K562 (cell line): ENCODE data around the gene ZRANB3. TPM values are rescaled to one million over a fixed set of nuclear protein-coding genes. Genes with fewer than 3 reads are reported as not detected.
A peak's percentile ranks its signal among the peaks of the same experiment; 100 is the strongest.

ENCODE experiments used
- CCAR2 ChIP-seq: fragments of 200-400 bp; formaldehyde crosslinking; IDR thresholded peaks from 2 replicates; pipeline ENCODE4 v1.6.1; 2017; ENCODE audit warnings: mild to moderate bottlenecking, low read depth, low read length
- FOXA3 ChIP-seq, 2 experiments: fragments of 450-650 bp in 1 of 2; sonication (generic) in 1 of 2; formaldehyde crosslinking; IDR thresholded peaks in 1 of 2; conservative IDR thresholded peaks in 1 of 2; 2 replicates each; pipeline versions ENCODE4 v1.4.0 to v1.8.0; 2020 to 2022; ENCODE audit warnings: mild to moderate bottlenecking in 2 of 2, missing genetic modification reagents in 1 of 2
- KLF13 ChIP-seq: fragments of 450-650 bp; IDR thresholded peaks from 2 replicates; pipeline ENCODE4 v1.6.1; 2016; ENCODE audit warnings: missing genetic modification characterization, low read depth, mild to moderate bottlenecking, missing compliant biosample characterization, moderate library complexity, borderline replicate concordance
- PCBP1 ChIP-seq: fragments of 200-400 bp; formaldehyde crosslinking; IDR thresholded peaks from 2 replicates; pipeline ENCODE4 v1.6.1; 2018; ENCODE audit warnings: mild to moderate bottlenecking, low read depth, low read length; ENCODE audit not compliant: poor library complexity, severe bottlenecking
- polyA plus RNA-seq, 8 experiments: library from polyadenylated mRNA; depleted of rRNA in 4 of 8; stranded (reverse) in 5 of 8; unstranded in 3 of 8; fragments of >200 nt; fragmentation: Nextera tagmentation in 2 of 8; fragmentation: Illumina TruSeq in 1 of 8; extraction: Ambion mirVana in 2 of 8; extraction: Trizol in 1 of 8; gene quantifications; 2 replicates each; pipeline versions ENCODE4 v1.2.1 to v1.2.3, GENCODE V29; 2011 to 2014; ENCODE audit warnings: inconsistent platforms in 1 of 8, missing spikeins in 1 of 8
- total RNA-seq, 7 experiments: library from RNA; depleted of rRNA in 6 of 7; stranded (reverse); fragments of >200 nt in 6 of 7; fragmentation: Illumina TruSeq in 2 of 7; extraction: Trizol in 2 of 7; gene quantifications; 2 replicates each; pipeline versions ENCODE4 v1.2.1 to v1.2.3, GENCODE V29; 2011 to 2021; ENCODE audit warnings: low replicate concordance in 1 of 7
- TF ChIP-seq, protein P1 (sequence below): fragments of 250-450 bp; sonication (Bioruptor Pico); IDR thresholded peaks from 2 replicates; pipeline ENCODE4 v1.5.0; 2020; ENCODE audit warnings: mild to moderate bottlenecking
- TF ChIP-seq, protein P2 (sequence below): fragments of 250-450 bp; sonication (Bioruptor Pico); IDR thresholded peaks from 2 replicates; pipeline ENCODE4 v1.4.0; 2020; ENCODE audit warnings: mild to moderate bottlenecking, moderate library complexity
- TF ChIP-seq, protein P3 (sequence below), 3 experiments: IDR thresholded peaks in 2 of 3; conservative IDR thresholded peaks in 1 of 3; 2 replicates each; pipeline ENCODE4 v1.5.1; 2011 to 2012; ENCODE audit warnings: low read length in 3 of 3, mild to moderate bottlenecking in 3 of 3, control low read depth in 2 of 3, improper control_type of control experiment in 1 of 3, inconsistent platforms in 1 of 3, low read depth in 1 of 3, mixed read lengths in 1 of 3, moderate library complexity in 1 of 3; ENCODE audit not compliant: insufficient read depth in 2 of 3
- TF ChIP-seq, protein P4 (sequence below), 2 experiments: fragments of 450-650 bp; formaldehyde crosslinking in 1 of 2; IDR thresholded peaks; 2 replicates each; pipeline versions ENCODE4 v1.4.0 to v1.6.1; 2014 to 2020; ENCODE audit warnings: mild to moderate bottlenecking in 2 of 2, borderline replicate concordance in 1 of 2, low read depth in 1 of 2
- TF ChIP-seq, protein P5 (sequence below): fragments of 250-450 bp; sonication (Bioruptor Pico); IDR thresholded peaks from 2 replicates; pipeline ENCODE4 v1.4.0; 2020

The ZRANB3 gene
- total and polyA plus RNA-seq, 9 of the 15 experiments (the other 6 are each of a cell fraction or from before 2014, with no cell fraction given), result 8.6 to 21.3 (median 14.7) TPM

DNA sequence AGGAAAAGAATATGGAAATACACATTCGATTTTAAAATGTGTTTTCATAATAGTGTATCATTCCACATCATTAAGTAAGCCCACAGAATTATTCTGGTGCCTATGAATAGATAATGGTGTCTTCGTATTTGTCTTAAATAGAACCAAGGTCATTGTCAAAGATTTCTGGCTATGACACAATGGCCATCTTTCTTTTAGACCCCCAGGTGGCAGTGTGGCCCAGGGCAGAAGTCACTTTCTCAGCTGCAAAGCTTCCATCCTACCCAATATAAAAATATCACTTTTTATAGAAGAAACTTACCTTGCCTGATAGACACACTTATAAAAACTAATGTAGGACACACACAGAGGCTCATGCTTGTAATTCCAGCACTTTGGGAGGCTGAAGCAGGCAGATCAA lies 57.5 kb downstream of the ZRANB3 start (continued):
- TF ChIP-seq, protein P1, sequence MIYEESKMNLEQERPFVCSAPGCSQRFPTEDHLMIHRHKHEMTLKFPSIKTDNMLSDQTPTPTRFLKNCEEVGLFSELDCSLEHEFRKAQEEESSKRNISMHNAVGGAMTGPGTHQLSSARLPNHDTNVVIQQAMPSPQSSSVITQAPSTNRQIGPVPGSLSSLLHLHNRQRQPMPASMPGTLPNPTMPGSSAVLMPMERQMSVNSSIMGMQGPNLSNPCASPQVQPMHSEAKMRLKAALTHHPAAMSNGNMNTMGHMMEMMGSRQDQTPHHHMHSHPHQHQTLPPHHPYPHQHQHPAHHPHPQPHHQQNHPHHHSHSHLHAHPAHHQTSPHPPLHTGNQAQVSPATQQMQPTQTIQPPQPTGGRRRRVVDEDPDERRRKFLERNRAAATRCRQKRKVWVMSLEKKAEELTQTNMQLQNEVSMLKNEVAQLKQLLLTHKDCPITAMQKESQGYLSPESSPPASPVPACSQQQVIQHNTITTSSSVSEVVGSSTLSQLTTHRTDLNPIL, result no peak
- TF ChIP-seq CCAR2, result no peak
- TF ChIP-seq FOXA3 (CRISPR knock-in tag; conservative IDR thresholded peaks at IDR 0.05 in 1 of 2, IDR thresholded peaks at IDR 0.05 in 1 of 2), result no peak
- TF ChIP-seq, protein P2, sequence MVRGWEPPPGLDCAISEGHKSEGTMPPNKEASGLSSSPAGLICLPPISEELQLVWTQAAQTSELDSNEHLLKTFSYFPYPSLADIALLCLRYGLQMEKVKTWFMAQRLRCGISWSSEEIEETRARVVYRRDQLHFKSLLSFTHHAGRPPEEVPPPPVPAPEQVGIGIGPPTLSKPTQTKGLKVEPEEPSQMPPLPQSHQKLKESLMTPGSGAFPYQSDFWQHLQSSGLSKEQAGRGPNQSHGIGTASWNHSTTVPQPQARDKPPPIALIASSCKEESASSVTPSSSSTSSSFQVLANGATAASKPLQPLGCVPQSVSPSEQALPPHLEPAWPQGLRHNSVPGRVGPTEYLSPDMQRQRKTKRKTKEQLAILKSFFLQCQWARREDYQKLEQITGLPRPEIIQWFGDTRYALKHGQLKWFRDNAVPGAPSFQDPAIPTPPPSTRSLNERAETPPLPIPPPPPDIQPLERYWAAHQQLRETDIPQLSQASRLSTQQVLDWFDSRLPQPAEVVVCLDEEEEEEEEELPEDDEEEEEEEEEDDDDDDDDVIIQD (CRISPR knock-in tag), result no peak
- TF ChIP-seq, protein P3, sequence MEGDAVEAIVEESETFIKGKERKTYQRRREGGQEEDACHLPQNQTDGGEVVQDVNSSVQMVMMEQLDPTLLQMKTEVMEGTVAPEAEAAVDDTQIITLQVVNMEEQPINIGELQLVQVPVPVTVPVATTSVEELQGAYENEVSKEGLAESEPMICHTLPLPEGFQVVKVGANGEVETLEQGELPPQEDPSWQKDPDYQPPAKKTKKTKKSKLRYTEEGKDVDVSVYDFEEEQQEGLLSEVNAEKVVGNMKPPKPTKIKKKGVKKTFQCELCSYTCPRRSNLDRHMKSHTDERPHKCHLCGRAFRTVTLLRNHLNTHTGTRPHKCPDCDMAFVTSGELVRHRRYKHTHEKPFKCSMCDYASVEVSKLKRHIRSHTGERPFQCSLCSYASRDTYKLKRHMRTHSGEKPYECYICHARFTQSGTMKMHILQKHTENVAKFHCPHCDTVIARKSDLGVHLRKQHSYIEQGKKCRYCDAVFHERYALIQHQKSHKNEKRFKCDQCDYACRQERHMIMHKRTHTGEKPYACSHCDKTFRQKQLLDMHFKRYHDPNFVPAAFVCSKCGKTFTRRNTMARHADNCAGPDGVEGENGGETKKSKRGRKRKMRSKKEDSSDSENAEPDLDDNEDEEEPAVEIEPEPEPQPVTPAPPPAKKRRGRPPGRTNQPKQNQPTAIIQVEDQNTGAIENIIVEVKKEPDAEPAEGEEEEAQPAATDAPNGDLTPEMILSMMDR (IDR thresholded peaks at IDR 0.05 in 2 of 3, conservative IDR thresholded peaks at IDR 0.05 in 1 of 3; ENCODE audit: insufficient read depth in 2 of 3, low read depth in 1 of 3, low read length in 3 of 3), result peak; percentile 51 to 76 (median 64)
- TF ChIP-seq PCBP1, result no peak
- no peak for TF ChIP-seq KLF13 (tag)
- TF ChIP-seq, protein P4, sequence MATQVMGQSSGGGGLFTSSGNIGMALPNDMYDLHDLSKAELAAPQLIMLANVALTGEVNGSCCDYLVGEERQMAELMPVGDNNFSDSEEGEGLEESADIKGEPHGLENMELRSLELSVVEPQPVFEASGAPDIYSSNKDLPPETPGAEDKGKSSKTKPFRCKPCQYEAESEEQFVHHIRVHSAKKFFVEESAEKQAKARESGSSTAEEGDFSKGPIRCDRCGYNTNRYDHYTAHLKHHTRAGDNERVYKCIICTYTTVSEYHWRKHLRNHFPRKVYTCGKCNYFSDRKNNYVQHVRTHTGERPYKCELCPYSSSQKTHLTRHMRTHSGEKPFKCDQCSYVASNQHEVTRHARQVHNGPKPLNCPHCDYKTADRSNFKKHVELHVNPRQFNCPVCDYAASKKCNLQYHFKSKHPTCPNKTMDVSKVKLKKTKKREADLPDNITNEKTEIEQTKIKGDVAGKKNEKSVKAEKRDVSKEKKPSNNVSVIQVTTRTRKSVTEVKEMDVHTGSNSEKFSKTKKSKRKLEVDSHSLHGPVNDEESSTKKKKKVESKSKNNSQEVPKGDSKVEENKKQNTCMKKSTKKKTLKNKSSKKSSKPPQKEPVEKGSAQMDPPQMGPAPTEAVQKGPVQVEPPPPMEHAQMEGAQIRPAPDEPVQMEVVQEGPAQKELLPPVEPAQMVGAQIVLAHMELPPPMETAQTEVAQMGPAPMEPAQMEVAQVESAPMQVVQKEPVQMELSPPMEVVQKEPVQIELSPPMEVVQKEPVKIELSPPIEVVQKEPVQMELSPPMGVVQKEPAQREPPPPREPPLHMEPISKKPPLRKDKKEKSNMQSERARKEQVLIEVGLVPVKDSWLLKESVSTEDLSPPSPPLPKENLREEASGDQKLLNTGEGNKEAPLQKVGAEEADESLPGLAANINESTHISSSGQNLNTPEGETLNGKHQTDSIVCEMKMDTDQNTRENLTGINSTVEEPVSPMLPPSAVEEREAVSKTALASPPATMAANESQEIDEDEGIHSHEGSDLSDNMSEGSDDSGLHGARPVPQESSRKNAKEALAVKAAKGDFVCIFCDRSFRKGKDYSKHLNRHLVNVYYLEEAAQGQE (IDR thresholded peaks at IDR 0.05; ENCODE audit: borderline replicate concordance), result peak; percentile 56; the same call in 1 of the 2 replicates
- TF ChIP-seq, protein P4 (CRISPR knock-in tag; IDR thresholded peaks at IDR 0.05; ENCODE audit: low read depth), result no peak
- TF ChIP-seq, protein P5, sequence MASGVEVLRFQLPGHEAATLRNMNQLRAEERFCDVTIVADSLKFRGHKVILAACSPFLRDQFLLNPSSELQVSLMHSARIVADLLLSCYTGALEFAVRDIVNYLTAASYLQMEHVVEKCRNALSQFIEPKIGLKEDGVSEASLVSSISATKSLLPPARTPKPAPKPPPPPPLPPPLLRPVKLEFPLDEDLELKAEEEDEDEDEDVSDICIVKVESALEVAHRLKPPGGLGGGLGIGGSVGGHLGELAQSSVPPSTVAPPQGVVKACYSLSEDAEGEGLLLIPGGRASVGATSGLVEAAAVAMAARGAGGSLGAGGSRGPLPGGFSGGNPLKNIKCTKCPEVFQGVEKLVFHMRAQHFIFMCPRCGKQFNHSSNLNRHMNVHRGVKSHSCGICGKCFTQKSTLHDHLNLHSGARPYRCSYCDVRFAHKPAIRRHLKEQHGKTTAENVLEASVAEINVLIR (CRISPR knock-in tag), result no peak
